GM21576 (cell line): Measurements from ENCODE around the gene FGFR1OP2.
"Not testable (repeated sequence)": the region's sequence is repeated elsewhere in the genome, so short reads cannot be mapped to it uniquely, and the experiment has no call there.

Experiments used
- ATAC-seq: cut with Tn5 transposase; IDR thresholded peaks from one replicate; pipeline ENCODE4 v1.9.1; 2021; ENCODE audit warnings: mild to moderate bottlenecking, moderate library complexity; ENCODE audit not compliant: unreplicated experiment

The FGFR1OP2 gene

DNA sequence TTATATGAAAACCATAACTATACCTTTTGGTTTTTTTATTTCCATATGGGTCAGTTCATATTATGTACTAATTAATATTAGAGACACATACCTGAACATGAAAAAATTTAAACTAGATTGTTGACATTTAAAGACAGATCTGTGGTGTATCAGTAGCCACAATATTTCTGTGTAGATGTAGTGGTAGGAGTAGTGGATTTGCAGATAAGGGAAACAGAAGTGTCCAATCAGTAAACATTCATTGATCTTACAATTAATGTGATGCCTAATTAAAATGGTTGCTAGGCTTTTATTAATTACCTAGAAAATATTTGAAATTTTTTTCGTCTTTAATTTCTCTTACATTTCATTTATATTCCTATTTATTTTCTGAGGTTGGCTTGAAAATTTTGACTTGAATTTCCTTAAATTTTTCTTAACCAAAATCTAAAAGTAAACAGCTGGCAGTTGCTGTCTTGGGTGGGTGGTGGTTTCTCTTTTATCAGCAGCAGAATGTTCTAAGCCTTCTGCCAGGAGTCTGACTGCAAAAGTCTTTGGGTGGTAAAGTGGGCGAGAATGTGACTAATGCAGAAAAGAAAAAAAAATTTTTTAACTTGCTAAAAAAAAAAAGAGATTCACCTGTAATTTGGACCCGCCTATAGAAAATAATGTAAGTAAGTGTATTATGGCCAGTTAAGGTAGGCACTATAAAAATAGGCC, 2.4 kb downstream of the FGFR1OP2 start:
- no peak for ATAC-seq

- ATAC-seq, result no peak
These were observed 2.9 kb downstream of the FGFR1OP2 start for GRCh38 chr12:26941215-26941594.

GRCh38 chr12:26948309-26948708, 10.0 kb downstream of the FGFR1OP2 start:
- no peak for ATAC-seq

DNA sequence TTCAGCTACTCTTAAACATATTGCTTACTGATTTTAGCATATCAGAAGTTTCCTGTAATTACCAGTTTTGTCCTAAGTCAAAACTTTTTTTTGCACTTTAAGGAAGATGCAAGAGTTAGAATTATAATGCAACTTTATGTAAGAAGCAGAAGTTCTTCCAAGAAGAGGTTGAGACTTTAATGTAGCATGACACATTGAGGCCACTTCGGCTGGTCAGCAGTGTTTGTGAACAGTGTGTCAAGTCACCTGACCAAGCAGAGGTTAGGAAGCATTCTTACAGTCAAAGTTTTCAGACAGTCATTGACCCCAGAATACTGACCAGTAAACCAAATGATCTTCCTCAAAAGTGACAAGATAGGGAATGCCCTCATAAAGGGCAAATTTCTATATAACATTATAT, 15.2 kb downstream of the FGFR1OP2 start:
- ATAC-seq, result no peak

- ATAC-seq, result no peak
These were observed 15.8 kb downstream of the FGFR1OP2 start for GRCh38 chr12:26954027-26954426.

- not testable (repeated sequence) for ATAC-seq
These were observed 23.1 kb downstream of the FGFR1OP2 start for GRCh38 chr12:26961391-26961790.

- no peak for ATAC-seq
These were observed 23.5 kb downstream of the FGFR1OP2 start for GRCh38 chr12:26961803-26962202.

DNA sequence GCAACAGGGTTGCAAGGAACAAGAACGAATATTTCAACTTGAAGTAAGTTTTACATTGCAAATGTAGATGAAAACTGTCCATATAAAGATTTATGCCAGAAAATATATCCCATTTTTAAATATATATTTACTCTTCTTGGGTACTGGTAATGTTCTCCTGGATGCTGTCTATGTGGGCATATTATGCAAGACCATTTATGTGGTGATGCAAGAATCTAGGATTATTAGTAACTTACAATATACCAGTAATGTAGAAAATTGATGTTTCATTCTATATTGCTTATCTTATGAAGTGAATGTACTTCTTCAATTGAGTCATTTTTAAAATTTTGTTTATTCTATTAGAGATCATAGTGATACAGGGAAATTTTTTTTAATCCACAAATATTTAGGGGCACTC, 25.1 kb downstream of the FGFR1OP2 start:
- no peak for ATAC-seq

- ATAC-seq, result no peak
These were observed 28.6 kb downstream of the FGFR1OP2 start for GRCh38 chr12:26966842-26967241.

DNA sequence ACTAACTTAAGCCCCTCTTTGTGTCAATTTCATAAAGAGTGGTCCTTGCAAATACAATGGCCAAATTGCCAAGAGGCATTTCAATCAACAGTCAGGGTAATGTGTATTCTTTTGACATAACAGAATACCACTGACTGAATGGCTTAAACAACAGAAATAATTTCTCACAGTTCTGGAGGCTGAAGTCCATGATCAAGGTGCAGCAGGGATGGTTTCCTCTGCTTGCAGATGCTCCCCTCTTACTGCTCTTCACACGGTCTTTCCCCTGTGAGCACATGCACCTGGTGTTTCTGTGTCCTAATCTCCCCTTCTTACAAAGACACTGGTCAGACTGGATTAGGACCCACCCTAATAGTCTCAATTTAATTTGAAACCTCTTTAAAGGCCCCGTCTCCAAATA, 31.9 kb downstream of the FGFR1OP2 start:
- ATAC-seq, result no peak

DNA sequence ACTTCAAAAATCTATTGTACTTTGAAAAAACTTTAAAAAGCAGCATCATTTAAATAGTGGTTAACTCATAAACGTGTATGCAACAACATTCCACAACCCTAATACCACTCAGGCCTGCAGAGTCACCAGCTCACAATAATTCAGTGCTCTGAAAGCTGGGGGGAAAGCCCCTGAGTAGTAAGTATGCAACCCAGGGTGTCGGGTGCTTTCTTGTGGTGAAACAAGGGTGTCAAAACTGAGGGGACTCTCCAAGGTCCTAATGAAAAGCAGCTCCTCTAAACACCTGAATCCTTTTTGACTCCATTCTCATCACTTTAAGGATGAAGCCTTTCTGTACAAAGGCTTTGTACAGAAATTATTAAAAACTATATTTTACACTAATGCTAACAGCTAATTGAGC, 33.7 kb downstream of the FGFR1OP2 start:
- peak; percentile 97 for ATAC-seq

DNA sequence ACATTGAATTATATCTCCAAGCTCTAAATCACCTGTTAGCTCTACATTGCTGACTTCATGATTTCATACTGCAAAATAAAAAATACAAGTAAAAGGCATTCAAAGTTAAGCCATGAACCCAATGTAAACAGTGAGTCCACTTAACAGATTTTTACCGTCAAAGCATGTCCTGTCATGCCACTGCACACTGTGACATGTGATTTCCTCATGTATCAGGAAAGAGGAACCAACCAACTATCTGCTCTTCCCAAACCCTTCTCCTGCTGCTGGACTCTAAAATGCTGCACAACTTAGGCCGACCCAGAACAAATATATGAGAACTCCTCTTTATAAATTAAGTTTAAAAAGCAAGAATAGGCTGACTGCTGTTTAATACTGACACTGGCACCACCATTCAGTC, 38.4 kb downstream of the FGFR1OP2 start:
- no peak for ATAC-seq

DNA sequence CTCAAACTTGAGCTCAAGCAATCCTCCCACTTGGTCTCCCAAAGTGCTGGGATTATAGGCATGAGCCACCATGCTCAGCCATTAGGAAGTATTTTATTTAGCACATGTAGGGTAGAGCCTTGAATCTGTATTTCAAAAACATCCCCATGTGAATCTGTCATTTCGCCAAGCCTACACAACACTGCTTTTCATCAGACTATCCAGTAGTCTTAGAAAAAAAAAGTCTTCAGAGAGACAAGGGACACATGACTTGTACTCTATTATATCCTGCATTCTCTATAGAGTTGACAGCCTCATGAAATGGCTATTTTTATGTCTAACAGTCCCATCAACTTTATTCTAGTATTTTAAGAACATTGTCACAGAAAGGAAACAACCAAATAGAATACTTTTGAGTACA, 40.5 kb downstream of the FGFR1OP2 start:
- no peak for ATAC-seq

DNA sequence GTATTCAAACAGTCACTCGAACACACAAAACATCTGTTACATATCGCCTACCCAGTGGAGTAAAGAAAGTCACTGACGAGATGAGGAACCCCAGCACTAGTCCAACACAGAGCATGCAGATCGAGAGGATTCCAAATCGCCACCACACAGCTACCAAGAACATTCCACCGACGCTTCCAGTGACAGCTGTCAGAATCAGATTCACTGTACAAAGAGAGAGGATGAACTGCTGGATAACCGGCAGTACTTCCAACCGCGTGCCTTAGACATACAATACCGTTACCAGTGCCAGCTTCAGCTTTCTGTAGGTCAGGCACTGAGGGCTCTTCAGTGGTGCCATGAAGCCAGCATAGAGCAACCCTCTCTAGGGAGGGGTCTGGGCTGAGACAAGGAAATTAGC, 41.5 kb downstream of the FGFR1OP2 start:
- ATAC-seq, result no peak

GRCh38 chr12:26982866-26983265, 44.6 kb downstream of the FGFR1OP2 start:
- ATAC-seq, result no peak

- ATAC-seq, result no peak
These were observed 49.6 kb downstream of the FGFR1OP2 start for GRCh38 chr12:26987634-26988424.

GRCh38 chr12:26988703-26989102, 50.4 kb downstream of the FGFR1OP2 start:
- no peak for ATAC-seq

- ATAC-seq, result no peak
These were observed 51.6 kb downstream of the FGFR1OP2 start for GRCh38 chr12:26989873-26990272.

GRCh38 chr12:26991826-26992225, 53.6 kb downstream of the FGFR1OP2 start:
- ATAC-seq, result no peak

GRCh38 chr12:26994109-26994508, 55.8 kb downstream of the FGFR1OP2 start:
- no peak for ATAC-seq

- no peak for ATAC-seq
These were observed 57.4 kb downstream of the FGFR1OP2 start for GRCh38 chr12:26995706-26996105.

DNA sequence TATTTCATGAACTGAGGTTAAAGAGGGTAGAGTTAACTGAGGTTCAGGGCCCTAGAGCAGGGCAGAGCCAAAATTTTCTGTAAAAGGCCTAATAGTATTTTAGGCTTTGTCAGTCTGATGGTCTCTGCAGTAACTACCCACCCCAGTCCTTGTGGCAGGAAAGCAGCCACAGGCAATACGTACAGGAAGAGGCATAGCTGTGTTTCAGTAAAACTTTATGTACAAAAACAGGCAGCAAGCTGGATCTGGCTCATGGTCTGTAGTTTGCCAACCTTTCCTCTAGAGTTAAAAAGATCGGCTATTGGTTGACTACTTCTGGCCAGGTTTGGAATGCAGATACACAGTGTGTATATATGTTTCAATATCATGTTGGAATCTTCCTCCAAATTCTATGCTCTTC, 58.7 kb downstream of the FGFR1OP2 start:
- no peak for ATAC-seq
